Peyer's patch (tissue), 4 donors: ENCODE results near the gene EDC4.
"Not testable (repeated sequence)": the region's sequence is repeated elsewhere in the genome, so short reads cannot be mapped to it uniquely, and the experiment has no call there.

Experiments
- POLR2A ChIP-seq, 2 donors: fragments of 450-650 bp; IDR thresholded peaks; one replicate each; pipeline ENCODE4 v1.5.1; 2017; ENCODE audit warnings: antibody characterized with exemption in 2 of 2, mild to moderate bottlenecking in 2 of 2, moderate library complexity in 2 of 2
- TF ChIP-seq, protein P1 (sequence below), 6 experiments: fragments of 450-650 bp in 4 of 6; fragments of 200-600 bp in 2 of 6; sonication (generic) in 1 of 6; IDR thresholded peaks; one replicate each; pipeline ENCODE4 v1.5.1; 2017 to 2019; ENCODE audit warnings: antibody characterized with exemption in 6 of 6, mild to moderate bottlenecking in 3 of 6, moderate library complexity in 1 of 6

DNA sequence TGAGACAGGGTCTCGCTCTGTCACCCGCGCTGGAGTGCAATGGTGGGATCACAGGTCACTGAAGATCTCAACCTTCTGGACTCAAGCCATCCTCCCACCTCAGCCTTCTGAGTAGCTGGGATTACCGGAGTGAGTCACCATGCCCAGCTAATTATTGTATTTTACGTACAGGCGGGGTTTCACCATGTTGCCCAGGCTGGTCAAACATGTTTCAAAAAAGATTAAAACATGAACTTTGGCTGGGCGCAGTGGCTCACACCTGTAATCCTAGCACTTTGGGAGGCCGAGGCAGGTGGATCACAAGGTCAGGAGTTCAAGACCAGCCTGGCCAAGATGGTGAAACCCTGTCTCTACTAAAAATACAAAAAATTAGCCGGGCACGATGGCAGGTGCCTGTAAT is 35.7 kb upstream of the EDC4 start:
- TF ChIP-seq, protein P1, sequence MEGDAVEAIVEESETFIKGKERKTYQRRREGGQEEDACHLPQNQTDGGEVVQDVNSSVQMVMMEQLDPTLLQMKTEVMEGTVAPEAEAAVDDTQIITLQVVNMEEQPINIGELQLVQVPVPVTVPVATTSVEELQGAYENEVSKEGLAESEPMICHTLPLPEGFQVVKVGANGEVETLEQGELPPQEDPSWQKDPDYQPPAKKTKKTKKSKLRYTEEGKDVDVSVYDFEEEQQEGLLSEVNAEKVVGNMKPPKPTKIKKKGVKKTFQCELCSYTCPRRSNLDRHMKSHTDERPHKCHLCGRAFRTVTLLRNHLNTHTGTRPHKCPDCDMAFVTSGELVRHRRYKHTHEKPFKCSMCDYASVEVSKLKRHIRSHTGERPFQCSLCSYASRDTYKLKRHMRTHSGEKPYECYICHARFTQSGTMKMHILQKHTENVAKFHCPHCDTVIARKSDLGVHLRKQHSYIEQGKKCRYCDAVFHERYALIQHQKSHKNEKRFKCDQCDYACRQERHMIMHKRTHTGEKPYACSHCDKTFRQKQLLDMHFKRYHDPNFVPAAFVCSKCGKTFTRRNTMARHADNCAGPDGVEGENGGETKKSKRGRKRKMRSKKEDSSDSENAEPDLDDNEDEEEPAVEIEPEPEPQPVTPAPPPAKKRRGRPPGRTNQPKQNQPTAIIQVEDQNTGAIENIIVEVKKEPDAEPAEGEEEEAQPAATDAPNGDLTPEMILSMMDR (IDR thresholded peaks at IDR 0.05) = not testable (repeated sequence)
- TF ChIP-seq POLR2A (IDR thresholded peaks at IDR 0.05) = not testable (repeated sequence)
